NCI-H2196 (cell line): Measurements from ENCODE around the gene PTGES2.
"Not testable (repeated sequence)": the region's sequence is repeated elsewhere in the genome, so short reads cannot be mapped to it uniquely, and the experiment has no call there.

Source experiments
- DNase-seq: peaks from one replicate; lab custom pipeline; 2025; ENCODE audit not compliant: unreplicated experiment; lab: John Stamatoyannopoulos, UW

The PTGES2 gene

GRCh38 chr9:128088253-128088945, 39.1 kb downstream of the PTGES2 start:
- DNase-seq = no peak

- DNase-seq = no peak
Measured at GRCh38 chr9:128087262-128087661, 40.3 kb downstream of the PTGES2 start.

- no peak for DNase-seq
Measured at GRCh38 chr9:128085943-128086342, 41.6 kb downstream of the PTGES2 start.

- no peak for DNase-seq
Measured at GRCh38 chr9:128084746-128085145, 42.8 kb downstream of the PTGES2 start.

- DNase-seq = no peak
Measured at GRCh38 chr9:128082151-128082550, 45.4 kb downstream of the PTGES2 start.

- no peak for DNase-seq
Measured at GRCh38 chr9:128081056-128081455, 46.5 kb downstream of the PTGES2 start.

- no peak for DNase-seq
Measured at GRCh38 chr9:128080206-128080605, 47.3 kb downstream of the PTGES2 start.

GRCh38 chr9:128078504-128079434, 48.8 kb downstream of the PTGES2 start:
- DNase-seq = peak; percentile 45

- DNase-seq = no peak
Measured at GRCh38 chr9:128077847-128078503, 49.6 kb downstream of the PTGES2 start.

- DNase-seq = no peak
Measured at GRCh38 chr9:128073253-128073886, 54.2 kb downstream of the PTGES2 start.

- peak; percentile 79 for DNase-seq
Measured at GRCh38 chr9:128072144-128073021, 55.1 kb downstream of the PTGES2 start.

GRCh38 chr9:128071475-128071874, 56.1 kb downstream of the PTGES2 start:
- DNase-seq = not testable (repeated sequence)

- no peak for DNase-seq
Measured at GRCh38 chr9:128070874-128071273, 56.7 kb downstream of the PTGES2 start.
